RWPE1 (cell line): ENCODE measurements around the gene PCDH7.
A peak's percentile ranks its signal among the peaks of the same experiment; 100 is the strongest.

ENCODE experiments used
- CTCF ChIA-PET: fragments of 350-600 bp; sonication (Branson Sonifier 250); formaldehyde crosslinking; extraction: SDS; loops from one replicate; lab custom pipeline; 2021; lab: Yijun Ruan, JAX
- POLR2A ChIA-PET: fragments of 400-600 bp; formaldehyde crosslinking; extraction: SDS; loops from one replicate; lab custom pipeline; 2020; ENCODE audit warnings: antibody characterized with exemption; ENCODE audit not compliant: low non-redundant PET; lab: Yijun Ruan, JAX
- DNase-seq: peaks from one replicate; pipeline ENCODE4 v3.0.0; 2012; ENCODE audit warnings: low spot score
- H3K27ac ChIP-seq: fragments of 450-650 bp; 2 replicates; pipeline ENCODE4 v1.5.1; 2017
- CTCF ChIP-seq: fragments of 450-650 bp; conservative IDR thresholded peaks from 2 replicates; pipeline ENCODE4 v1.5.1; 2017; ENCODE audit warnings: low read depth, mild to moderate bottlenecking

Gene PCDH7

DNA sequence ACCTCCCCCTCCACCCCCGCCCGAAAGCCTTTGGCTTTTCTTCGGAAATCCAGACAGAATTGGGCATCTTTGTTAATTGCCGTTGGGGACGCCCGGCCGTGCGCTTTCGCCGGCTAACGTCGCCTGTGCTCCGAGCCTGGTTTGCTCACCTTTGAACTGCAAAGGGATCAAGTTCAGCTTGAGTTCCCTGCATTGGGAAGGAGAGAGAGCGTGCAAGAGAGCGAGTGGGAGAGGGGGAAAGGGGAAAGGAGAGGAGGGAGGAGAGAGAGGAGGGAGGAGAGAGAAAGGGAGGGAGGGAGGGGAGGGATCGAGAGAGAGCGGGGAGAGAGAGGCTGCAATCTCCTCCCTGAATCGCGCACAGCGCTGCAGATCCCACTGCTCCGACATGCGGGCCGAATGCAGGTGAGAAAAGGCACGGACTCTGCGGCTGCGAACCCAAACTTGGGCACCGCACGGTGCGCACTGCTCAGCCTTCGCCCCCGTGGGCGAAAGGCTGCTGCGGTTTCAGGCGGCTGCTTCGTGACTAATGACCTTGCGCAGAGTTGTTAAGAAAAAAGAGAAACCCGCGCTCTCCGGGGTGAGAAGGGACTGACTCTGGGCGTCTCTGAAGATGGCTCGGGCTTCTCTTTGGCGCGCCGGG lies at the start of gene PCDH7:
Gene PCDH7 (plus strand): TSS at position 349 of the 640 bp plus-strand sequence. CDS start 1,054 bp downstream, outside the sequence.
- ChIA-PET CTCF (interaction anchor here (0.6 to 0.7 kb wide), 3 partner anchors 8 to 845 kb away, joined by 4 to 6 read pairs (median 5); no protein-coding TSS in a partner anchor), POLR2A (no interaction called here)
- peak within 1 kb of the TSS; percentile 84 for H3K27ac ChIP-seq
- peak; percentile 48 for DNase-seq
- TF ChIP-seq CTCF: no peak

DNA sequence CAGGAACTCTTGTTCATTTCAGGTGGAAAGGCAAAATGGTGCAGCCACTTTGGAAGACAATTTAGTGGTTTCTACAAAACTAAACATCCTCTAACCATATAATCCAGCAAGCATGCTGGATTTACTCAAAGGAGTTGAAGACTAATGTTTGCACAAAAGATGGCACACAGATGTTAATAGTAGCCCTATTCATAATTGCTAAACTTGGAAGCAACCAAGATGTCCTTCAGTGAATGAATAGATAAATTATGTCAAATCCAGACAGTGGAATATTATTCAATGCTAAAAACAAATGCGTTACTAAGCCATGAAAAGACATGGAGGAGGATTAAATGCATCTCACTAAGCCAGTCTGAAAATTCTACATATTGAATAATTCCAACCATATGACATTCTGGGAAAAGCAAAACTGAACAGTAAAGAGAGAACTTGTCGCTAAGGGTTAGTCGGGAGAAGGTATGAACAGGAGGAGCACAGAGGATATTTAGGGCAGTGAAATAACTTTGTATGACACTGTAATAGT lies 48.2 kb upstream of the PCDH7 start:
- no peak for TF ChIP-seq CTCF
- CTCF ChIA-PET: no interaction called here
- POLR2A ChIA-PET: no interaction called here

DNA sequence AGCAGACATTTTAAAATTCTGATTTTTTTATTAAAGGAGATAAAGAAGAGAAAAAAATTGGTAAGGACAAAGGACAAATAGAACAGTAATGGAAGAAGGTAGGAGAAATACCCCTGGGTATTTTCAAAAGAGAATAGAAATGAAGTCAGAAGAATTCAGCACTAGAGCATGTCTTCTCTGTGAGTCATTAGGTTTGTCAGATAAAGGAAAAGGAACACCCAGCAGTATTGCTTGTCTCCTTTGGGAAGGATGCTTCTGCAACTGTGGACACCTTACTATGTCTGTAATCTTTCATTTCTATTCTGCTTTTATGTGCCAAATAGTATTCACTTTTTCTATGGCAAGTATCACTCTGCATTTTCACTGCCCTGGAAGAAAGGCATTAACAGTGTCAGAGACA lies 24.0 kb upstream of the PCDH7 start:
- POLR2A ChIA-PET: no interaction called here
- TF ChIP-seq CTCF: no peak
- H3K27ac ChIP-seq: no peak overlapping the region
- CTCF ChIA-PET: no interaction called here
- DNase-seq: no peak

More for the DNA sequence above, 48.2 kb upstream of the PCDH7 start:
- H3K27ac ChIP-seq: no peak overlapping the region
- no peak for DNase-seq

- H3K27ac ChIP-seq: no peak overlapping the region
- ChIA-PET POLR2A (no interaction called here), CTCF (interaction anchor here (0.6 to 0.7 kb wide), 2 partner anchors 13 to 131 kb away, joined by 3 read pairs; no protein-coding TSS in a partner anchor)
- peak; percentile 79 for TF ChIP-seq CTCF
- DNase-seq: peak; percentile 58
These were observed 5.6 kb upstream of the PCDH7 start for GRCh38 chr4:30714408-30715031.

- DNase-seq: peak; percentile 23
- no peak overlapping the region for H3K27ac ChIP-seq
- TF ChIP-seq CTCF: peak; percentile 66
- ChIA-PET CTCF (no interaction called here), POLR2A (no interaction called here)
These were observed 4.0 kb upstream of the PCDH7 start for GRCh38 chr4:30716158-30716557.

- DNase-seq: peak; percentile 26
These were observed 3.4 kb upstream of the PCDH7 start for GRCh38 chr4:30716681-30717207.

More at GRCh38 chr4:30716681-30717207, 3.4 kb upstream of the PCDH7 start:
- no peak for TF ChIP-seq CTCF
- H3K27ac ChIP-seq: peak overlapping the region; percentile 88
- POLR2A ChIA-PET: no interaction called here
- CTCF ChIA-PET: no interaction called here
